HG03064 (cell line): Measurements from ENCODE around the gene GANAB.
A peak's percentile ranks its signal among the peaks of the same experiment; 100 is the strongest.
"Not testable (repeated sequence)": the region's sequence is repeated elsewhere in the genome, so short reads cannot be mapped to it uniquely, and the experiment has no call there.

ENCODE experiments used
- ATAC-seq: cut with Tn5 transposase; IDR thresholded peaks from one replicate; pipeline ENCODE4 v1.9.1; 2021; ENCODE audit warnings: low read depth; ENCODE audit not compliant: unreplicated experiment

GANAB gene

DNA sequence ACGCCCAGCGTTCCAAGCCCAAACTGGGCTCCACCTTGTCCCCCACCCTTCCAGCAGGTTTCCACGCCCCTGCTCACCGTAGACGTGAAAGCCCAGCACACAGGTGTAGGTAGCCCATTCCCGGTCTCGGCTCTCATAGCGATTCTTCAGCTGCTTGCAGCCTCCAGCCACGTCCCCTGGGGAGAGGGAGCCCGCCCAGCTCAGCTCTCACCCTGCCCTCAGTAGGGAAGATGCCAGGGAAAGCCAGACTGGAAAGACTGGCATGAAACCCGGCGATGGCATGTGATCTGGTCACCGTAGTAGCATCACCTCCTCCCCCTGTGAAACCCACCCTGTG, 43.4 kb downstream of the GANAB start:
- no peak for ATAC-seq

DNA sequence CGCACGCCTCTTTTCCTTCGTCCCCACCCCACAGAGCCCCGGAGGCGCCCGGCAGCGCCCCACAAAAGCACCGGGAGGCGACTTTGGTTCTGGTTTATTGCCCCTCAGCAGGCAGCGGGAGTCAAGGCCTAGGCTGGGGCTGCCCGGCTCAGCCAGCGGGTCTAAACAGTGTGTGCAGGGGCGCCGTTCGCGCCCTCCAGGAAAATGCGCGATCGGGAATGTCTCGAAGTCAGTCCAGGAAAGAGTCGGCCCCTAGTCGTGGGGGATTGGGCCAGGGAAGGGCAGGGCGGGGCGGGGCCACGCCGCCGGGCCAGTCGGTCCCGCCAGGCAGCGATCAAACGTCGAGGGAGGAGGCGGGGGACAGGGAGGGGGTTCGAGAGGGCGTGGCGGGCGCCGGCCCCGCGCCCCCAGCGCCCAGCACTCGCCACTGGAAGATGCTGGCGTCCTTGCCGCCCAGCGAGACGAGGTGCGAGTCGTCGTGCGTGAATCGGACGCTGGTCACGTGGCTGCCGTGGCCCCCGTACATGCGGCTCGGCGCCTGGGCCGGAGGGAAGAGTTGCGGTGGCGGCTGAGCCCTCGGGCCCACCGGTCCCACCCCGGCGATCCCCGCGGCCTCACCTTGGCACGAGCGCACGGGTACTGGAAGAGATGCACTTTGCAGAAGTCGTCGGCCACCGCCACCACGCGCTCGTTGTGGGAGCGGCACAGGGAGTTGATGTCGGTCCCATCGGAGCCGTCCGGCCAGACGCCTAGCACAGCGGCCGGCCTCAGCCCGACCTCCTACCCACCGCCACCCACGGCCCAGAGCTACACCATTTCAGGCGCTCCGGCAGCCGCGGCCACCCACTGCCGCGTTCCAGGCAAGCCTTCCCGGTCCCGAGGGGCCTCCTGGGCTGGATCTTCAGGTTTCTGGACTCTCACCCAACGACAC, 44.0 kb downstream of the GANAB start:
- no peak for ATAC-seq

DNA sequence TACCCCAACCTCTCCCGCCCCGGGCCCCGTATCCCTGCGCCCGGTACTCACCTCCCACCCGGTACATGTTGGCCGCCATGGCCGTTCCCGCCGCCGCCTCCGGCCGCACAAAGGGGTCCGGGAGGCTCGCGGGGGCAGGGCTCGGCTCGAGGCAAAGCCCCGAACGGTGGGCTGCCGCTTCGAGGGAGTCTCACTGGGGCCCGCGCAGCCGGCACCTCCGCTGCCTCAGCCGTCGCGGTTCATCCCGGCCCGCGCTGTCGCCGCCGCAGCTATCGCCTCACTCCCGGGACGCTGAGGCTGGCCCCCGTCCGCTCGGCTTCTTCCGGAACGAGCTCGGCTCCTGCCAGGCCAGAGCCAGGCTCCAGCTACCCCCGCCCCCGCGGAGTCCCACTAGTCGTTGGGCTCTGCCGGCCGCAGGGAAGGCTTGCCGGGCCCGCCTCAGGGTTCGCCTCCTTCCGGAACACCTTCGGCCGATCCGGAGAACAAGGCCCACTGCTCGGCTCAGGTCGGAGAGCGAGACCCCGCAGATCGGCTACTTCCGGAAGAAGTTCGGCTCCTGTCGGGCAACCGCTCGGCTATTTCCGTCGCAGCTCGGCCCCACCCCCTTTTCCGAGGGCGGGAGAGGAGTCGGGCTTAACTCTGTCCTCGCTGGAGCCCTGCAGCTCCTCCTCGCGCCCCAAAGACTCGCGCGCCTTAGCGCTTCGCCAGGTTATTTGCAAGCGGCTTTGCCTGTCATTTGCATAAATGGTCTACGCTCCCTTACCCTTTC, 44.9 kb downstream of the GANAB start, which contains the start of gene MTA2:
MTA2 (minus strand) TSS at position 494 of the 769 bp plus-strand sequence; CDS start at position 79, 415 bp downstream.
- peak; percentile 61 for ATAC-seq

DNA sequence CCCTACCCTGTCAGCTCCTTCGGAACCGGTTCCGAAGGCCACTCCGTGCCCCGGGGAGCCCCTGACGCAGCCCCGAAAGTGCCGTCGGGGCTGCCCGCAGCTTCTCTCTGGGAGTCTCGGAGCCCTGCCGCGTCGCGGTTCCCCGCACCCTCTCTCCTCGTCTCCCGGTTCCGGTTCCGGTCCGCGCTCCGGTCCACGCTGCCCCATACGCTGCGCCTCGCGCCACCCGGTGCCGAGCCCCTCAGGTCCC, 45.4 kb downstream of the GANAB start:
- ATAC-seq, result no peak

DNA sequence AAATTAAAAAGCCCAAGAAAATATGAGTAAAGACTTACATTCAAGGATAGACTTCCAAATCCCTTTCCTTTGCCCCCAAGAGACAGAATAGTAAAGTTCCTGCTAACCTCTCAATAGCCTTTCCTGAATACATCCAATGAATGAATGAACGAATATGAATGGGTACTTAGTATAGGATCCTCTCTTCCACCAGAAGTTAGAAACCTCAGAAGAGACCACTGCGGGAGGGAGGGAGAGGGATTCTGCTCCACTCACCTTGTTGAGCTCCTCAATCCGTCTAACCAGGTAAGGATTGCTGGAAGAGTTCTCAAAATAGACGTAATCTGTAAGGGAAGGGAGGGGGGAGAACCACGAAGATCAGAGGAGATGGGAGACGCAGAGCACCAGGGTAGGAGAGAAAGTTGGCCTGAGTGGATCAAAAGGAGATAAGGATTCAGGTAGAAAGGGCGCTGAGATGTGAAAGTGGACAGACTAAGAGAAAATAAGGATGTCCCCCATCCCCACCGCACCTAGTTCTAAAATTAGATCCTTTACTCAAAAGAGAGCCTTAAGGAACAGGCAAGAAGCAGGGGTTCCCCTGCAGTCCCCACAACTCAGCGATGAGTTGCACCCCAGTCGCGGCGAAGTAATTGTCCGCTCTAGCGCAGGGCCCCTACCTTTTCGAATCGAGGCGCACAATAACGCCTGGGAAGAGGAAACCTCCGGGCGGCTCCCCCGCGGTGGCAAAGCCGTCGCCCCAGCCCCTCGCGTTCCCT, 45.9 kb downstream of the GANAB start:
- ATAC-seq, result no peak

DNA sequence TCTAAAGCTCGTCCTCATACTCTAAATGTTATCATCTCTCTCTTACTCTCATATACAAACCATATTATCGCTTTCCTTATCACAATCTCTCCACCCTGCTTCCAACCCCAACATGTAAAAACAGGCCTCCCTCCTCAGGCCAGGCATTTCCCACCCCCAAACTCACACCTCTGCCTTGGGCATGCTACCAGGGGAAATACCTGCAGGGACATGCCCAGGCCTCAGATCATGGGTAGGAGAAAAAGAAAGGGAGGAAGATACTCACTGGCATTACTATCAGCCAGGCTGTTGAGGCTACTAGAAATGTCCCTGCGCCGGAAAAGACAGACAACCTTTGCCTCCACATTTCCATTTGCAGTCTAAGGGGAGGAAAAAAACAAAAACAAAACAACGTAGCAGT, 46.5 kb downstream of the GANAB start:
- ATAC-seq, result no peak

DNA sequence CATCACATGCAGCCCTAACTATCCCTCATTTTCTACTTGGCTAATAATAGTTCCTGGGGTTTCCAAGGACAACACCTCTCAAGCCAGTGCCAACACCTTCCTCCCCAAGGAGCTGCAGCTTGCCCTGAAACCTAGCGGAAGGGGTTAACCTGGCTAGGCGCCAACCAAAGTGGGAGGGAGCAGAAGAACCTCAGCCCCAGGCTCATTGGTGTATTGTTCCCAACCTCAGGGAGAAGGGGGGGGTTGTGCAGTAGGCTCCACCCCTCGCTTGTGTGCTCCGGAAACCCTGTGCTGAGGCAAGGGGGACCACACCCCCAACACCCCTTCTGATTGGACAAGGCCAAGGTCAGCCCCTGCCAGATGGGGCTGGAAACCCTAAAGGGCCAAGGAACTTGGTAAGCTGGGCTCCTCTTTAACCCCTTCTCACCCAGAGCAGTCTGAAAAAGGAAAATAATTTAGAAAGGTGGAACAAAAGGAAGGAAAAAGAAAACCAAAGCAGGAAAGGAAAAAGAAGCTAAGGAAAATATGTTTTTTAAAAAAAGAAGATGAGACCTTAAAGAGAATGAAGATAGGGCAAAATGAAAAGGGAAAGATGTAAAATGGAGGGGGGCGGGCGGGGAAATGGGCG, 47.2 kb downstream of the GANAB start:
- peak; percentile 36 for ATAC-seq

DNA sequence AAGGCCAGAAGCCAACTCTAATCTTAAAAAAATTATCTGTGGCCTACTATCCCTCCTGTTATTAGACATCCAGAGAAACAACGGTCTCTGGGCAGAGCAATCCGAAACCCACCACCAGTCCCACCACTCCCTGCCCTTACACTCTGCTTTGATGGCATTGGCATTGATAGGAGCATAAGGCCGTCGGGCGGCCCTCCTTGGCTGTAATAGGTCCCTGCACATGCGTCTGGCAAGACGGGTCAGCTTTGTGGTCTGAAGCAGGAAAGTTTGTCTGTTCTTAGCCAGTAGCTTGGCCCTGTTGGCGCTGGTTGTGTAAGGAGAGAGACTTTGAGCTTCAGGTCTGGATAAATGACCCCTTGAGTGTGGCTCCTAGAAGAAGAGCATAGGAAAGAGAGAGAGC, 51.3 kb downstream of the GANAB start:
- ATAC-seq, result no peak

DNA sequence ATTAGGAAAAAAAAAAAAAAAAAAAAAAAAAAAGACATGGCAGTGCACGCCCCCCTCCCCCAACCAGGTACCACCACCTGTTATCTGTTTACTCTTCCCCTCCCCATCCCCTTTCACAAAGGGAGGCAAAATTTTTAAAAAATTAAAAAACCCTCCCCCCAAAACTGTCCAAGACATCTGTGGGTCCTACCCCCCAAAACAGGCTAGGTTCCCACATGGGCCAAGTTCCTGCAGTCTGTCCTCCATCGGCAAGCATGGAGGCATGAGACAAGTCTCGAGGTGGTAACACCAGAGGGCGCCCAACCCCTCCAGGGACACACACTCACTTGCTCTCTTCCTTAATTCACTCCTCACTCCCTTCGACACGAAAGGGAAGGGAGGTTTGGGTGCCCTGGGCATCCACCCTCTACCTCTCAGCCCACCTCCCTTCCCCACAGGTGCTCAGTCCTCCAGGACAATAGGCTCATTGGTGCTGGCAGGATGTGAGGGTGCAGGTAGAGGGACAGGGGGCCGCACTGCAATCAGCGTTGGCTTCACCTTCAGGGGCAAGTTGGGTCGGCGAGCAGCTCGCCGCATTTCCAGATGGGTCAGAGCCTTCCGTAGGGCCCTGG, 52.9 kb downstream of the GANAB start:
- no peak for ATAC-seq

DNA sequence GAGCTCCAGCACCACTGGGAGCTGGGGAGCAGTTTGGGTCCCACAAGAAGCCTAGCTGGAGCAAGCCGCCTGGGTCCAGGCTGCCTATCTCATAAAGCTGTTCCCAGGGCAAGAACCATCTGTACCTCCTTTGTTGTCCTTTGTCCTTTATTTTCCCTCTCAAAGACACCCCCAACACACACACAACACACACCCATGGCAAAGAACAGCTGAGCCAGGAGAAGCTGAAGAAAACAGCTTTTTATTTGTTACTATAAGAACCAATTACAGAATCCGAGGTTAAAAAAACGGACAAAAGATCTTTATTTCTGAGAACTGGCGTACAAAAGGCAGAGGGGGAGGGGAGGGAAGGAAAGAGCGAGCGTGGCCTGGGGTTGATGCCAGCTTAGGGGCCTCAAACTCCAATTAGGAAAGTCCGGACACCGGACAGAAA, 53.4 kb downstream of the GANAB start:
- no peak for ATAC-seq

DNA sequence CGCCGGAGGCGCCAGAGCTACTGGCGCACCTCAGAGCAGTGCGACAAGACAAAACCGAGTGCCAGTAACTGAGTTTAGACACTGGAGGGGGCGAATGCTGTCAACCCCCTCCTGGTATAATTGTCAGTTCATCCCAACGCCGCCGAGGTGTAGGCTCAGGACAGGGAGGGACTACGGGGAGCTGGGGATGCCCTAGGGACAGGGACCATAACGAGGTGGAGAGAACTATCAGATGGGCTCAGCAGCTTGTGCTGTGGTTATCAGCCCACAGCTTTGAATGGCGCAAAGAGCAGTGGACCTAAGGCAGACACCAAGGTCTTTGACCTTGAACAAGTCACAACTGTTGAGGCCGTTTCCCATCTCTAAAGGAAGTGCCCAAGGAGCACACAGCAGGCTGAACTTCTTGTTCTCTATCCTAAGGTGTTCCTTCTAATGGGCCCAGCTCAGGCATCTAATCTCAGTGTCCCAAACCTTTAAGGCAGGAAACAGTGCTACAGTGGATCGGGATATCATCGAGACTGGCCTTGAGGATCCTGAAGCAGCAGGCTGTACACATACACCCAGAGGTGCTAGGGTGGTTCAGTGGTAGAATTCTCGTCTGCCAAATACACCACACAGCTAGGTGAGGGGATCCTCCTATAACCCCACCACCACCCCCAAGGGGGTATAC, 54.1 kb downstream of the GANAB start:
- peak; percentile 5 for ATAC-seq

DNA sequence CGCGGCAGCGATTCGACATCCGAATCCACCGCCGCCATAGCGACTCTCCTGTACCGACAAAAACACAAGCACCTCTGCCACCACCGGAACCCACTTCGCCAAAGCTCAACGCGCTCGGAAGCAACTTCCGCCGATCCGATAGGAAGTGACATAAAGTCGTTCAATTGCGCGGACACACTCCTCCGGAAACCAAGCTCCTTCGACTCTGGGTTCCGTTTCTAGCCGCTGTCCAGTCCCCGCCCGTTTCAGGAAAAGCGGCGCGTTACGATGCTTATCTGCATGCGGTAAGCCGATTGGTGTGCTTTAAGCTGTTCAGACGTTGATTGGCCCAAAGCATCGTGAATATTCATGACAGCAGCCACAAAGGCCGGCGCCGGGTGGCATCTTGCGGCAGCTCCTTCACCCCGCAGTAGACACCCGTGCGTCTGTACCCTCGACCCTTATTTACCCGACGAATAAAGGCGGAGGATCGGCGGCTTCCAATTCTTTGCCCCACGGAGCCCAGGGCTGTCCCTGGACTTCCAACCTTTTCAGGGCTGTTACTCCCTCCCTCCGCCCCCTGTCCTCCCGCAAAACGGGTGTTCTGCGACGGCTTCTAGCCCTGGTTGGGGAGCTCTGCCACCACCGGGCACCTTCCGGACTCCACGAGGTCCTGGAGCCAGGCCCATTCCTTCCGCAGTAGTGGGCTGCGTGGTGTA, 54.8 kb downstream of the GANAB start, which contains the start of gene TUT1:
TUT1 (minus strand) TSS at position 76 of the 698 bp plus-strand sequence; CDS start at position 38, 38 bp downstream.
- ATAC-seq, result peak; percentile 74

DNA sequence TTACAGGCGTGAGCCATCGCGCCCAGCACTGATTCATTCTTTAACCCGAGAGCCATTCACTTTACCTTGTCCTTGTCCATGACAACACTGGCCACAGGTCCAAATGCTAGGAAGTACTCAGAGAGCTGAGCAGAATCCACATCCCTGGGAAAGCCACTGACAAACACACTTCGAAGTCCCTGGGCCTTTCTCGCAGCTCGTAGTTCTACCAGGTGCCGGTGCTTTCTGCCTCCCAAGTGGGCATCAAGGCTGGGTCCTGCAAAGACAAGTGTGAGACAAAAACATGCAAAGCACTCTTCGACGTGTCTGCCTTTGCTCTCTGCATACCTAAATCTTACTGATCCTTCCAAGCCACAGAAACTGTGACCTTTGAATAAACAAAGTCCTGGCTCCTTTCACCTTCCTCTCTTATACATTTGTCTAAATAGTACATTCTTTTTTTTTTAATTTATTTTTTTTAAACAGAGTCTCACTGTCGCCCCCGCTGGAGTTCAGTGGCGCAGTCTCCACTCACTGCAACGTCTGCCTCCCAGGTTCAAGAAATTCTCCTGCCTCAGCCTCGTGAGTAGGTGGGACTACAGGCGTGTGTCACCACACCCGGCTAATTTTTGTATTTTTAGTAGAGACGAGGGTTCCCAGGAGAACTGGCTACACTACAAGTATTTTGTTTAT, 57.3 kb downstream of the GANAB start:
- ATAC-seq, result no peak

DNA sequence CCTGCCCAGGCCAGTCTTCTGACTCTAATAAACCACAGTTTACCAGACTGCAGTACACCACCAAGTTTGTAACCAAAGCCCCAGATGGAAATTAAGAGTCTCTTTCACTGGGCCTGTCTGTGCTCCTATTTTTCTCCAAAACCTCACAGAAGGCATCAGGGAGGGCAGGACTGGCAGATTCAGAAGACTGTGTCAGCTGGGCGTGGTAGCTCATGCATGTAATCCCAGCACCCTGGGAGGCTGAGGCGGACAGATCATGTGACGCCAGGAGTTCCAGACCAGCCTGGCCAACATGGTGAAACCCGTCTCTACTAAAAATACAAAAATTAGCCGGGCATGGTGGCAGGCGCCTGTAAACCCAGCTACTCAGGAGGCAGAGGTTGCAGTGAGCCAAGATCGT, 61.1 kb downstream of the GANAB start:
- not testable (repeated sequence) for ATAC-seq

DNA sequence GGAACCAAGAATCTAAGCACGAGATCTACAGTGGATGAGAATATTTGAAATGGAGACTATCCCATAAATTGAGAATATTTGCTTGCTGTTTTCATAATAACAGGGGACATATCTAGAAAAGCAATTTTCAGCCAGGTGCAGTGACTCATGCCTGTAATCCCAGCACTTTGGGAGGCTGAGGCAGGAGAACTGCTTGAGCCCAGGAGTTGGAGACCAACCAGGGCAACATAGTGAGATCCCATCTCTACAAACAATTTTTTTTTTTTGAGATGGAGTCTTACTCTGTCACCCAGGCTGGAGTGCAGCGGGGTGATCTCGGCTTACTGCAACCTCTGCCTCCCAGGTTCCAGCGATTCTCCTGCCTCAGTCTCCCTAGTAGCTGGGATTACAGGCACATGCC, 64.7 kb downstream of the GANAB start:
- not testable (repeated sequence) for ATAC-seq

DNA sequence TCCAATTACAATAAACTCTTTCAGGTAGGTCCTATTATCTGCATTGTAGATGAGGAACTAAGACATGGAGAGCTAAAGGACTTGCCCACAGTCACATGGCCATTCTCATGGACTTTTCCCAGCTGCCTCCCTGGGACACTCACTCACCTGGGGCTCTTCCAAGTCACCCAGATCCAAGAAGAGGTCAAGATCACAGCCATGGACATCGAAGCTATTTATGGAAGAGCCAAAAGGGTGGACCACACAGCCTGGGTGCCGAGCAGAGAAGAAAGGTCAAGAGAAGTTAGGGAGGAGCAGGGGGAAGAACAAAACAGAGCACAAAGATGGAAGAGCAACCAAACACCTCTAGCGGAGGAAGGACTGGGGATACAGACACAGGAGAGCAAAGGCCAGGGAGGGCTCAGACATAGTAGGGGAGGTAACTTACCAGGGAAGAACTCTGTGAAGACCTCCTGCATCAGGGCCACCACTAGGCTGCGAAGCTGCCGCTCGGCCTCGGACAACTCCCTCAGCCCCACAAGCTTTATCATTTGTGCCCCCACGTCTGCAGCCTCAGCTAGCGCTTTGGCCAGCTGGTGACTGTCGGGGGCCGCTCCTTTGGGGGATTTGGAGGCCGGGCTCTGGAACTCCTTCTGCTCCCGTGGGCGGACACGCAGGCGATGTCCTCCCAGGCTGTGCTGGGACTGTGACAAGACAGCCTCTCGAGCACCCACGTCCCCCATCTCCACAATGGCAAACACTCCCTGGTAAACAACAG, 65.3 kb downstream of the GANAB start:
- no peak for ATAC-seq

DNA sequence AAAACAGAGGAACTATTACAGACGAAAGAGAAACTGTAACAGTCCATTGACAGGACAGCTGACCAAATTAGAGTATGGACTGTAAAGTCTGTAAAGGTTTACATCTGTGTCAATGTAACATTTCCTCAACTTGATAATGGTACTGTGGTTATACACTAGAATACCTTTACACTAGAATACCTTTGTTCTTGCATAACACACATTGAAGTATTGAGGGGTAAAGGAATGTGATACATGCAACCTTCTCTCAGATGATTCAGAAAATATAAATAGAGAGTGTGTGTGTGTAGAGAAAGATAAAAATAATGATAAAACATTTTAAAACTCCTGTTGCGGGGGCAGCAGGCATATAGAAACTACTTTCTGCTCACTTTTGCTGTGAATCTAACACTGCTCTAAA, 67.2 kb downstream of the GANAB start:
- no peak for ATAC-seq

DNA sequence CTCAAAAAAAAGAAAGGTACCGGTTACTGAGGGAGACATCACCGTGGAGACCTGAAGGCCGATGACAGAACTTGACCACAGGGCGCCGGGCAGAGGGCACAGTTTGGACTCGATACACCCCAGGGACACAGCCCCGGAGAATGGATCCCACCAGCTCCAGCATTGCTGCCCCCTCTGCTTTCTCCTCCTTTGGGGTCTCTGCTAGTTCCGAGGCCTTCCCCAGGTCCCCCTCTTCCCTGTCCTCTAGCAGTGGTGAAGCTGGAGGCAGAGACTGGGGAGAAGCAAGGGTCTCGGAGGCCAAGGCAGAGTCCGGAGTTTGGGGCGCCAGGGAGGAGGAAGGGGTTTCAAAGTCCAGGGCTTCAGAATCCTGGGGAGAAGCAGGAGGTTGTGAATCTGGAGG, 67.9 kb downstream of the GANAB start:
- ATAC-seq, result no peak
